Gastroesophageal sphincter (tissue), 3 donors: ENCODE measurements around the gene WDR53.

Experiments
- POLR2A ChIP-seq, 2 donors: fragments of 450-650 bp; IDR thresholded peaks; one replicate each; pipeline ENCODE4 v1.6.1; 2017; ENCODE audit warnings: antibody characterized with exemption in 2 of 2, mild to moderate bottlenecking in 2 of 2, moderate library complexity in 1 of 2
- TF ChIP-seq, protein P1 (sequence below), 4 experiments: fragments of 200-600 bp in 2 of 4; fragments of 450-650 bp in 2 of 4; sonication (generic) in 1 of 4; IDR thresholded peaks; one replicate each; pipeline ENCODE4 v1.5.1; 2017 to 2019; ENCODE audit warnings: antibody characterized with exemption in 4 of 4, mild to moderate bottlenecking in 2 of 4, moderate library complexity in 2 of 4

- TF ChIP-seq POLR2A (IDR thresholded peaks at IDR 0.05) = no peak
- TF ChIP-seq, protein P1, sequence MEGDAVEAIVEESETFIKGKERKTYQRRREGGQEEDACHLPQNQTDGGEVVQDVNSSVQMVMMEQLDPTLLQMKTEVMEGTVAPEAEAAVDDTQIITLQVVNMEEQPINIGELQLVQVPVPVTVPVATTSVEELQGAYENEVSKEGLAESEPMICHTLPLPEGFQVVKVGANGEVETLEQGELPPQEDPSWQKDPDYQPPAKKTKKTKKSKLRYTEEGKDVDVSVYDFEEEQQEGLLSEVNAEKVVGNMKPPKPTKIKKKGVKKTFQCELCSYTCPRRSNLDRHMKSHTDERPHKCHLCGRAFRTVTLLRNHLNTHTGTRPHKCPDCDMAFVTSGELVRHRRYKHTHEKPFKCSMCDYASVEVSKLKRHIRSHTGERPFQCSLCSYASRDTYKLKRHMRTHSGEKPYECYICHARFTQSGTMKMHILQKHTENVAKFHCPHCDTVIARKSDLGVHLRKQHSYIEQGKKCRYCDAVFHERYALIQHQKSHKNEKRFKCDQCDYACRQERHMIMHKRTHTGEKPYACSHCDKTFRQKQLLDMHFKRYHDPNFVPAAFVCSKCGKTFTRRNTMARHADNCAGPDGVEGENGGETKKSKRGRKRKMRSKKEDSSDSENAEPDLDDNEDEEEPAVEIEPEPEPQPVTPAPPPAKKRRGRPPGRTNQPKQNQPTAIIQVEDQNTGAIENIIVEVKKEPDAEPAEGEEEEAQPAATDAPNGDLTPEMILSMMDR (IDR thresholded peaks at IDR 0.05) = no peak
Measured at GRCh38 chr3:196524527-196524926, 43.8 kb downstream of the WDR53 start.
